Measurements from ENCODE around the gene FAU. TPM values are rescaled to one million over a fixed set of nuclear protein-coding genes. Genes with fewer than 3 reads are reported as not detected.
A peak's percentile ranks its signal among the peaks of the same experiment; 100 is the strongest.

FAU gene
- total and polyA plus RNA-seq, 9 of the 15 experiments (the other 6 are each of a cell fraction or from before 2014, with no cell fraction given), result 433 to 1,827 (median 942) TPM

DNA sequence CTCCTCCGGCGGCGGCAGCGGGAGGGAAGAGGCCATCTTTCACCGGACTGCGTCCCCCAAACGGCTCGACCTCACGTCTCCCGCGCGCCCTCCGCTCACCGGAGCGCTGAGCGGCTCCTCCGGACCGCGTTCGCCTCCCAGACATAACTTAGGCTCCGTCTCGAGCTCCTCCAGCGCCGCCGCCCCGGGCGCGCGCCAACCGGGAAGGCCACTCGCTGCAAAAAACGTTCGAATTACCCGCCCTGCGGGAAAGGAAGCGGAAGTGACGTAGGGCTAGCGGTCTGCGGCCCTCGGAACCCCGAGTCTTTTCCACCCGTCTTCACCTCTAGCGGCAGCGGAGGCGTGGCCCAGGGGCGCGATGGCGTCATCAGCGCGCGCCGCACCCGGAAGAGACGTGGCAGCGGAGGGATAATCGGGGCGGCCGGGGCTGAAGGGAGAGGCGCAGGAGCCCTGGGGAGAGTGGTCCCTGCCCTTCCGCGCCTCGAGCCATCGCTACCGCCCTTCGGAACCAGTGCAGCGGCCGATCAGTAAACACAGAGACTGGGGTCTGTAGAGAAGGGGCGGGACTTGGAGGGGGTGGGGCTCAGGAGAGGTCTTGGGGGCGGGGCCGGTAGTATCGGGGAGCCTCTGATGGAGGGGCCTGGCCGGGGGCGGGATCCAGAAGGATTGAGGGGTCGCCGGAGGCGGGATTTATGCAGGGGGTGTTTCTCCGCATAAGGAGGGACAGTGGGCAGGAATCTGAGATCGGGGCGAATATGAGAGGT, 37.9 kb downstream of the FAU start, which contains the start of the genes CDCA5 and ZFPL1 (continued):
- TF ChIP-seq, protein P1, sequence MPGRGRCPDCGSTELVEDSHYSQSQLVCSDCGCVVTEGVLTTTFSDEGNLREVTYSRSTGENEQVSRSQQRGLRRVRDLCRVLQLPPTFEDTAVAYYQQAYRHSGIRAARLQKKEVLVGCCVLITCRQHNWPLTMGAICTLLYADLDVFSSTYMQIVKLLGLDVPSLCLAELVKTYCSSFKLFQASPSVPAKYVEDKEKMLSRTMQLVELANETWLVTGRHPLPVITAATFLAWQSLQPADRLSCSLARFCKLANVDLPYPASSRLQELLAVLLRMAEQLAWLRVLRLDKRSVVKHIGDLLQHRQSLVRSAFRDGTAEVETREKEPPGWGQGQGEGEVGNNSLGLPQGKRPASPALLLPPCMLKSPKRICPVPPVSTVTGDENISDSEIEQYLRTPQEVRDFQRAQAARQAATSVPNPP (IDR thresholded peaks at IDR 0.05; ENCODE audit: borderline replicate concordance, insufficient read depth, insufficient read length), result no peak
- TF ChIP-seq L3MBTL2 (IDR thresholded peaks at IDR 0.05) (peak; percentile 53), KLF16 (IDR thresholded peaks at IDR 0.05) (no peak), SAFB2 (IDR thresholded peaks at IDR 0.05; ENCODE audit: borderline replicate concordance, low read depth, low read length, severe bottlenecking) (no peak), ZNF217 (CRISPR knock-in tag; IDR thresholded peaks at IDR 0.05) (no peak), SOX6 (IDR thresholded peaks at IDR 0.05) (no peak; the same call in 1 of the 2 replicates), LEF1 (IDR thresholded peaks at IDR 0.05) (no peak), TCF7L2 (IDR thresholded peaks at IDR 0.05; ENCODE audit: low read depth, low read length) (no peak)
- TF ChIP-seq, protein P2, sequence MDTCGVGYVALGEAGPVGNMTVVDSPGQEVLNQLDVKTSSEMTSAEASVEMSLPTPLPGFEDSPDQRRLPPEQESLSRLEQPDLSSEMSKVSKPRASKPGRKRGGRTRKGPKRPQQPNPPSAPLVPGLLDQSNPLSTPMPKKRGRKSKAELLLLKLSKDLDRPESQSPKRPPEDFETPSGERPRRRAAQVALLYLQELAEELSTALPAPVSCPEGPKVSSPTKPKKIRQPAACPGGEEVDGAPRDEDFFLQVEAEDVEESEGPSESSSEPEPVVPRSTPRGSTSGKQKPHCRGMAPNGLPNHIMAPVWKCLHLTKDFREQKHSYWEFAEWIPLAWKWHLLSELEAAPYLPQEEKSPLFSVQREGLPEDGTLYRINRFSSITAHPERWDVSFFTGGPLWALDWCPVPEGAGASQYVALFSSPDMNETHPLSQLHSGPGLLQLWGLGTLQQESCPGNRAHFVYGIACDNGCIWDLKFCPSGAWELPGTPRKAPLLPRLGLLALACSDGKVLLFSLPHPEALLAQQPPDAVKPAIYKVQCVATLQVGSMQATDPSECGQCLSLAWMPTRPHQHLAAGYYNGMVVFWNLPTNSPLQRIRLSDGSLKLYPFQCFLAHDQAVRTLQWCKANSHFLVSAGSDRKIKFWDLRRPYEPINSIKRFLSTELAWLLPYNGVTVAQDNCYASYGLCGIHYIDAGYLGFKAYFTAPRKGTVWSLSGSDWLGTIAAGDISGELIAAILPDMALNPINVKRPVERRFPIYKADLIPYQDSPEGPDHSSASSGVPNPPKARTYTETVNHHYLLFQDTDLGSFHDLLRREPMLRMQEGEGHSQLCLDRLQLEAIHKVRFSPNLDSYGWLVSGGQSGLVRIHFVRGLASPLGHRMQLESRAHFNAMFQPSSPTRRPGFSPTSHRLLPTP (IDR thresholded peaks at IDR 0.05; ENCODE audit: borderline replicate concordance, extremely low read depth, insufficient read length), result no peak
- TF ChIP-seq, protein P3, sequence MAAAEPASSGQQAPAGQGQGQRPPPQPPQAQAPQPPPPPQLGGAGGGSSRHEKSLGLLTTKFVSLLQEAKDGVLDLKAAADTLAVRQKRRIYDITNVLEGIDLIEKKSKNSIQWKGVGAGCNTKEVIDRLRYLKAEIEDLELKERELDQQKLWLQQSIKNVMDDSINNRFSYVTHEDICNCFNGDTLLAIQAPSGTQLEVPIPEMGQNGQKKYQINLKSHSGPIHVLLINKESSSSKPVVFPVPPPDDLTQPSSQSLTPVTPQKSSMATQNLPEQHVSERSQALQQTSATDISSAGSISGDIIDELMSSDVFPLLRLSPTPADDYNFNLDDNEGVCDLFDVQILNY (CRISPR knock-in tag; IDR thresholded peaks at IDR 0.05), result peak; percentile 91
